CD4-positive, alpha-beta T cell treated with Interleukin-4 for 1 hour (primary cell): Measurements from ENCODE around the gene UBXN7.
"Not testable (repeated sequence)": the region's sequence is repeated elsewhere in the genome, so short reads cannot be mapped to it uniquely, and the experiment has no call there.

Experiments
- DNase-seq, 2 donors: peaks; one replicate each; pipeline ENCODE4 v3.0.0-alpha.2; 2020 to 2022

UBXN7 gene

GRCh38 chr3:196414469-196414868, 17.8 kb downstream of the UBXN7 start:
- DNase-seq, result no peak

GRCh38 chr3:196412704-196413103, 19.5 kb downstream of the UBXN7 start:
- no peak for DNase-seq

- DNase-seq, result no peak
Measured at GRCh38 chr3:196409409-196409808, 22.8 kb downstream of the UBXN7 start.

- DNase-seq, result no peak
Measured at GRCh38 chr3:196408565-196409300, 23.5 kb downstream of the UBXN7 start.

- no peak for DNase-seq
Measured at GRCh38 chr3:196406811-196407470, 25.3 kb downstream of the UBXN7 start.

- DNase-seq, result no peak
Measured at GRCh38 chr3:196400331-196400730, 31.9 kb downstream of the UBXN7 start.

- DNase-seq, result no peak
Measured at GRCh38 chr3:196399485-196399945, 32.7 kb downstream of the UBXN7 start.

- no peak for DNase-seq
Measured at GRCh38 chr3:196398782-196399181, 33.4 kb downstream of the UBXN7 start.

GRCh38 chr3:196397941-196398340, 34.3 kb downstream of the UBXN7 start:
- DNase-seq, result no peak

- no peak for DNase-seq
Measured at GRCh38 chr3:196390116-196390515, 42.1 kb downstream of the UBXN7 start.

- DNase-seq, result no peak
Measured at GRCh38 chr3:196388956-196389355, 43.3 kb downstream of the UBXN7 start.

GRCh38 chr3:196387941-196388340, 44.3 kb downstream of the UBXN7 start:
- DNase-seq, result not testable (repeated sequence)

GRCh38 chr3:196386797-196387196, 45.4 kb downstream of the UBXN7 start:
- not testable (repeated sequence) for DNase-seq

- not testable (repeated sequence) for DNase-seq
Measured at GRCh38 chr3:196386034-196386433, 46.2 kb downstream of the UBXN7 start.

- DNase-seq, result not testable (repeated sequence)
Measured at GRCh38 chr3:196385446-196385845, 46.8 kb downstream of the UBXN7 start.

- DNase-seq, result no peak
Measured at GRCh38 chr3:196378146-196378841, 53.9 kb downstream of the UBXN7 start.

GRCh38 chr3:196377321-196377720, 54.9 kb downstream of the UBXN7 start:
- no peak for DNase-seq

GRCh38 chr3:196365736-196366135, 66.5 kb downstream of the UBXN7 start:
- no peak for DNase-seq

GRCh38 chr3:196360586-196360985, 71.6 kb downstream of the UBXN7 start:
- no peak for DNase-seq

GRCh38 chr3:196358540-196358939, 73.7 kb downstream of the UBXN7 start:
- not testable (repeated sequence) for DNase-seq

- DNase-seq, result peak in 1 of 2 donors; percentile 29
Measured at GRCh38 chr3:196357905-196358304, 74.3 kb downstream of the UBXN7 start.

- DNase-seq, result no peak
Measured at GRCh38 chr3:196356556-196356955, 75.7 kb downstream of the UBXN7 start.

- no peak for DNase-seq
Measured at GRCh38 chr3:196355668-196356067, 76.6 kb downstream of the UBXN7 start.

- no peak for DNase-seq
Measured at GRCh38 chr3:196354132-196354531, 78.1 kb downstream of the UBXN7 start.
